T1000 (cell line): ENCODE data around the gene ANO1.

Experiments
- DNase-seq: peaks from one replicate; lab custom pipeline; 2025; ENCODE audit warnings: mixed read lengths; lab: John Stamatoyannopoulos, UW

Gene ANO1

GRCh38 chr11:70054004-70054403, 24.1 kb upstream of the ANO1 start:
- DNase-seq, result no peak

GRCh38 chr11:70055444-70055843, 22.7 kb upstream of the ANO1 start:
- DNase-seq, result no peak

- DNase-seq, result no peak
These were observed 21.0 kb upstream of the ANO1 start for GRCh38 chr11:70057080-70057479.

- DNase-seq, result no peak
These were observed 18.1 kb upstream of the ANO1 start for GRCh38 chr11:70059971-70060370.

GRCh38 chr11:70060611-70061293, 17.4 kb upstream of the ANO1 start:
- no peak for DNase-seq

- DNase-seq, result no peak
These were observed 16.4 kb upstream of the ANO1 start for GRCh38 chr11:70061734-70062133.

- no peak for DNase-seq
These were observed 15.0 kb upstream of the ANO1 start for GRCh38 chr11:70063121-70063520.

GRCh38 chr11:70063555-70063954, 14.6 kb upstream of the ANO1 start:
- no peak for DNase-seq

- no peak for DNase-seq
These were observed 13.9 kb upstream of the ANO1 start for GRCh38 chr11:70064008-70064725.

GRCh38 chr11:70064726-70065317, 13.3 kb upstream of the ANO1 start:
- no peak for DNase-seq

GRCh38 chr11:70065318-70066135, 12.6 kb upstream of the ANO1 start:
- no peak for DNase-seq

GRCh38 chr11:70066136-70066520, 12.0 kb upstream of the ANO1 start:
- no peak for DNase-seq

- DNase-seq, result no peak
These were observed 11.5 kb upstream of the ANO1 start for GRCh38 chr11:70066628-70067027.

GRCh38 chr11:70067036-70067435, 11.1 kb upstream of the ANO1 start:
- DNase-seq, result no peak

- no peak for DNase-seq
These were observed 10.4 kb upstream of the ANO1 start for GRCh38 chr11:70067591-70068341.

GRCh38 chr11:70068345-70068744, 9.8 kb upstream of the ANO1 start:
- DNase-seq, result no peak

- DNase-seq, result no peak
These were observed 9.2 kb upstream of the ANO1 start for GRCh38 chr11:70068950-70069349.

GRCh38 chr11:70070706-70071105, 7.4 kb upstream of the ANO1 start:
- no peak for DNase-seq

- DNase-seq, result no peak
These were observed 6.1 kb upstream of the ANO1 start for GRCh38 chr11:70071996-70072395.

- no peak for DNase-seq
These were observed 5.7 kb upstream of the ANO1 start for GRCh38 chr11:70072461-70072860.

- DNase-seq, result no peak
These were observed 5.0 kb upstream of the ANO1 start for GRCh38 chr11:70072861-70073755.
